K562 (cell line): ENCODE data around the gene CDKN2D. TPM values are rescaled to one million over a fixed set of nuclear protein-coding genes. Genes with fewer than 3 reads are reported as not detected.

ENCODE experiments used
- ATAC-seq: fragments of 200-7000 bp; cut with Tn5 transposase; 3 replicates; pipeline ENCODE4 v1.9.1; 2020; ENCODE audit warnings: moderate library complexity
- BruUV-seq: library from RNA; stranded (reverse); fragments of 400-500 nt; replicated peaks from 2 replicates; lab custom pipeline; 2021; lab: Mats Ljungman, UMichigan
- CTCF ChIA-PET: fragments of 300-600 bp; formaldehyde crosslinking; extraction: SDS; loops from one replicate; lab custom pipeline; 2021; ENCODE audit warnings: low intra/inter-chr PET ratio; lab: Yijun Ruan, JAX
- POLR2A ChIA-PET: fragments of 300-600, 350-650 bp; sonication (Branson Sonifier 250); formaldehyde crosslinking; extraction: SDS; loops from one replicate; lab custom pipeline; 2021; ENCODE audit warnings: antibody characterized with exemption, inconsistent platforms; lab: Yijun Ruan, JAX
- DNase-seq, 4 experiments: peaks; one replicate each; pipeline versions ENCODE4 v3.0.0 to v3.0.0-alpha.2; 2011 to 2018; ENCODE audit warnings: low spot score in 3 of 4, mixed read lengths in 3 of 4; ENCODE audit errors: extremely low read depth in 1 of 4
- FAIRE-seq: peaks from 2 replicates; lab custom pipeline; 2011; peaks lifted over from hg19 to GRCh38; lab: Jason Lieb, UNC
- H2AFZ ChIP-seq: 2 replicates; pipeline ENCODE4 v1.6.0; 2011; ENCODE audit warnings: low read depth, low read length, control low read depth, inconsistent platforms
- H3K27ac ChIP-seq: fragments of 200-600 bp; 3 replicates; pipeline ENCODE4 v1.8.0; 2011; ENCODE audit warnings: low read depth, mild to moderate bottlenecking, control low read depth, inconsistent platforms, low read length, moderate library complexity, mixed read lengths; ENCODE audit errors: extremely low read depth
- H3K27me3 ChIP-seq, 2 experiments: fragments of 300-600 bp in 1 of 2; 2 replicates in 1 of 2; 3 replicates in 1 of 2; pipeline versions ENCODE4 v1.6.0 to v1.8.0; 2011; ENCODE audit warnings: inconsistent platforms in 2 of 2, low read length in 2 of 2, mild to moderate bottlenecking in 1 of 2, mixed read lengths in 1 of 2, moderate library complexity in 1 of 2; ENCODE audit not compliant: control insufficient read depth in 2 of 2, insufficient read depth in 2 of 2
- H3K36me3 ChIP-seq: fragments of 300-600 bp; 3 replicates; pipeline ENCODE4 v1.8.0; 2011; ENCODE audit warnings: mild to moderate bottlenecking, low read length, inconsistent platforms; ENCODE audit not compliant: control insufficient read depth, insufficient read depth
- H3K4me1 ChIP-seq, 2 experiments: fragments of 200-600 bp in 1 of 2; replicated peaks in 1 of 2; 2 replicates in 1 of 2; 3 replicates in 1 of 2; pipeline versions ENCODE4 v1.5.1 to v1.8.0; 2011; ENCODE audit warnings: inconsistent platforms in 2 of 2, low read length in 2 of 2, mild to moderate bottlenecking in 1 of 2, mixed read lengths in 1 of 2, moderate library complexity in 1 of 2; ENCODE audit not compliant: control insufficient read depth in 2 of 2, insufficient read depth in 2 of 2
- H3K4me2 ChIP-seq: 2 replicates; pipeline ENCODE4 v1.6.1; 2011; ENCODE audit warnings: low read length, control low read depth, inconsistent platforms, mixed read lengths; ENCODE audit not compliant: insufficient read depth
- H3K4me3 ChIP-seq: fragments of 200-600 bp; sonication (generic), shearing (Covaris generic); 2 replicates; pipeline ENCODE4 v1.5.1; 2016; ENCODE audit warnings: control low read depth, inconsistent platforms
- H3K79me2 ChIP-seq: fragments of 200-600 bp; 3 replicates; pipeline ENCODE4 v1.8.0; 2011; ENCODE audit warnings: low read length, inconsistent platforms; ENCODE audit not compliant: control insufficient read depth, insufficient read depth
- H3K9ac ChIP-seq, 2 experiments: 2 replicates each; pipeline versions ENCODE4 v1.6.0 to v1.6.1; 2011; ENCODE audit warnings: low read depth in 2 of 2, low read length in 2 of 2, control low read depth in 1 of 2, inconsistent platforms in 1 of 2, mild to moderate bottlenecking in 1 of 2, mixed read lengths in 1 of 2; ENCODE audit not compliant: insufficient read depth in 1 of 2
- H3K9me1 ChIP-seq: one replicate; pipeline ENCODE4 v1.6.0; 2011; ENCODE audit warnings: inconsistent platforms, mild to moderate bottlenecking, low read length, moderate library complexity; ENCODE audit not compliant: control insufficient read depth, insufficient read depth
- H3K9me3 ChIP-seq: replicated peaks from 2 replicates; pipeline ENCODE4 v1.5.1; 2011; ENCODE audit warnings: low read depth, low read length, inconsistent platforms; ENCODE audit not compliant: control insufficient read depth, insufficient read depth
- H4K20me1 ChIP-seq: replicated peaks from 2 replicates; pipeline ENCODE4 v1.6.1; 2011; ENCODE audit warnings: low read length, inconsistent platforms, mixed read lengths; ENCODE audit not compliant: control insufficient read depth, insufficient read depth
- CSDE1 ChIP-seq, 2 experiments: fragments of 450-650 bp; IDR thresholded peaks; 2 replicates each; pipeline ENCODE4 v1.6.1; 2016; ENCODE audit warnings: mild to moderate bottlenecking in 1 of 2
- EGR1 ChIP-seq: fragments of 450-650 bp; conservative IDR thresholded peaks from 2 replicates; pipeline ENCODE4 v1.6.1; 2017; ENCODE audit warnings: mild to moderate bottlenecking
- ELF4 ChIP-seq: fragments of 450-650 bp; formaldehyde crosslinking; IDR thresholded peaks from 2 replicates; pipeline ENCODE4 v1.4.0; 2022; ENCODE audit warnings: missing genetic modification characterization
- MTF1 ChIP-seq: fragments of 250-450 bp; sonication (Bioruptor Pico); IDR thresholded peaks from 2 replicates; pipeline ENCODE4 v1.9.0; 2021; ENCODE audit warnings: moderate library complexity, mild to moderate bottlenecking, inconsistent platforms, borderline replicate concordance
- PCBP1 ChIP-seq: fragments of 200-400 bp; formaldehyde crosslinking; IDR thresholded peaks from 2 replicates; pipeline ENCODE4 v1.6.1; 2018; ENCODE audit warnings: mild to moderate bottlenecking, low read depth, low read length; ENCODE audit not compliant: poor library complexity, severe bottlenecking
- PPARD ChIP-seq: fragments of 250-450 bp; sonication (Bioruptor Pico); IDR thresholded peaks from 2 replicates; pipeline ENCODE4 v1.8.0; 2022; ENCODE audit warnings: inconsistent platforms, mild to moderate bottlenecking, moderate library complexity
- RFX1 ChIP-seq: fragments of 450-650 bp; IDR thresholded peaks from 2 replicates; pipeline ENCODE4 v1.6.1; 2016; ENCODE audit warnings: mild to moderate bottlenecking, moderate library complexity
- SRSF1 ChIP-seq: fragments of 200-400 bp; formaldehyde crosslinking; IDR thresholded peaks from 2 replicates; pipeline ENCODE4 v1.6.1; 2017; ENCODE audit warnings: mild to moderate bottlenecking, low read depth, low read length, moderate library complexity
- U2AF1 ChIP-seq: fragments of 200-400 bp; formaldehyde crosslinking; optimal IDR thresholded peaks from 2 replicates; pipeline ENCODE3; 2017; ENCODE audit warnings: mild to moderate bottlenecking, low read depth, low read length, moderate library complexity
- ZNF436 ChIP-seq: fragments of 250-450, 450-650 bp; sonication (Bioruptor Pico); formaldehyde crosslinking; IDR thresholded peaks from 2 replicates; pipeline ENCODE4 v1.7.0; 2020; ENCODE audit warnings: mild to moderate bottlenecking
- WGBS: fragments of 100-300 bp; shearing (Covaris generic); methylation state at CpG from one replicate; pipeline ENCODE4 v1.1.6; 2016; ENCODE audit warnings: low coverage, mixed read lengths; ENCODE audit not compliant: insufficient coverage; ENCODE audit errors: missing lambda C conversion rate; 5-methylcytosine and 5-hydroxymethylcytosine counted together
- in situ Hi-C: fragments of 300-500 bp; cut with MboI; formaldehyde crosslinking; loops from 4 replicates; pipeline ENCODE4 v1.15.0; 2018; ENCODE audit warnings: inconsistent platforms, mixed read lengths
- intact Hi-C: fragments of 100-400 bp; cut with micrococcal nuclease; formaldehyde crosslinking; loops from 2 replicates; pipeline ENCODE4 v1.14.2; 2022
- polyA plus RNA-seq, 8 experiments: library from polyadenylated mRNA; depleted of rRNA in 4 of 8; stranded (reverse) in 5 of 8; unstranded in 3 of 8; fragments of >200 nt; fragmentation: Nextera tagmentation in 2 of 8; fragmentation: Illumina TruSeq in 1 of 8; extraction: Ambion mirVana in 2 of 8; extraction: Trizol in 1 of 8; gene quantifications; 2 replicates each; pipeline versions ENCODE4 v1.2.1 to v1.2.3, GENCODE V29; 2011 to 2014; ENCODE audit warnings: inconsistent platforms in 1 of 8, missing spikeins in 1 of 8
- total RNA-seq, 7 experiments: library from RNA; depleted of rRNA in 6 of 7; stranded (reverse); fragments of >200 nt in 6 of 7; fragmentation: Illumina TruSeq in 2 of 7; extraction: Trizol in 2 of 7; gene quantifications; 2 replicates each; pipeline versions ENCODE4 v1.2.1 to v1.2.3, GENCODE V29; 2011 to 2021; ENCODE audit warnings: low replicate concordance in 1 of 7
- TF ChIP-seq, protein P1 (sequence below): fragments of 450-650 bp; IDR thresholded peaks from 2 replicates; pipeline ENCODE4 v1.6.1; 2016; ENCODE audit warnings: missing biosample characterization, missing genetic modification characterization
- TF ChIP-seq, protein P2 (sequence below): sonication (generic); formaldehyde crosslinking; IDR thresholded peaks from 2 replicates; pipeline ENCODE4 v1.8.0; 2022; ENCODE audit warnings: mild to moderate bottlenecking, missing genetic modification reagents
- TF ChIP-seq, protein P3 (sequence below): fragments of 250-450 bp; sonication (Bioruptor Pico); IDR thresholded peaks from 2 replicates; pipeline ENCODE4 v1.8.0; 2021; ENCODE audit warnings: moderate library complexity, mild to moderate bottlenecking, inconsistent platforms
- TF ChIP-seq, protein P4 (sequence below): fragments of 250-450 bp; sonication (Bioruptor Pico); IDR thresholded peaks from 2 replicates; pipeline ENCODE4 v1.5.0; 2021
- TF ChIP-seq, protein P5 (sequence below): fragments of 250-450 bp; sonication (Bioruptor Pico); IDR thresholded peaks from 2 replicates; pipeline ENCODE4 v1.8.0; 2022; ENCODE audit warnings: inconsistent platforms, mild to moderate bottlenecking, moderate library complexity, borderline replicate concordance

Gene CDKN2D
- total and polyA plus RNA-seq, 9 of the 15 experiments (the other 6 are each of a cell fraction or from before 2014, with no cell fraction given) = 0.41 to 8.2 (median 3.7) TPM

DNA sequence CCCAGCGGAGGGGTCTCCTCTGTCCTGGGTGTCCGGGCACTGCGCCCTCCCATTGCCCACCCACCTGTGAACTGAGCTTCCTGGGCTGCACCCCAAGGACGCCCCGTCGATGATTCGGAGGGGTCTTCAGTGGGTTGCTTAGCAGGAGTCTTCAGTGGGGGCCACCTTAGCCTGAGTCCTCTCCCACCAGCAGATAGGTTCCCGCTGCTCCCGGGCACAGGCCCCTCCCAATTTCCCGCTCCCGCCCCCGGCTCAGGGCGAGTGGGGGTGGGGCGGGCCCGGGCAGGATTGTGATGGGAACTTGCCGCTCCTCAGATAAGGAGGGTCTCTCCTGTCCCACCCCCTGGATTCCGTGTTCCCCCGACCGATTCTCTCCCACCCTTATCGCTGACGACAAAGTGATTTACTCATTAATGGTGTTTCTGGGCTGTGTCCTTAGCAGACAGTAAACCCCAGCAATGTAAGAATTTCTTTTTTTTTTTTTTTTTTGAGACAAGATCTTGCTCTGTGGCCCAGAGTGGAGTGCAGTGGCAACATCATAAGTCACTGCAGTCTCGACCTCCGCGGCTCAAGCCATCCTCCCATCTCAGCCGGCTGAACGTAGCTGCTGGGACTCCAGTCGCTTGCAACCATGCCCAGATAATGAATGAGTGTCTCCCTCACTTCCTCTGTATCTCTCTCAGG, 50.9 kb downstream of the CDKN2D start:
- Histone ChIP-seq H3K36me3 (no peaks in the 10 kb centered on the region), H3K4me1 (peaks cover 19 to 48% of the 10 kb centered on the region in 2 experiments; a peak in 4 of 5 replicates), H3K27me3 (peaks cover 0 to 16% of the 10 kb centered on the region in 2 experiments; a peak in 4 of 5 replicates), H3K27ac (no peak overlapping the region), H3K79me2 (no peaks in the 10 kb centered on the region), H3K9ac (peak overlapping the region in 1 of 2 experiments; percentile 86; a peak in 3 of 4 replicates), H3K4me2 (peak overlapping the region; percentile 49), H3K9me3 (no peaks in the 10 kb centered on the region), H3K9me1 (no peaks in the 10 kb centered on the region), H2AFZ (peak overlapping the region; percentile 69), H4K20me1 (no peaks in the 10 kb centered on the region; the same call in 1 of the 2 replicates), H3K4me3 (peak overlapping the region; percentile 30)
- in situ Hi-C loops (no loop called here), intact Hi-C loops (no loop called here)
- no TSS peak for BruUV-seq
- WGBS = 7% methylated on average over 21 of the region's 27 CpGs
- ATAC-seq = peak; percentile 78
- ChIA-PET POLR2A (interaction anchor here (0.6 kb wide), 2 partner anchors 9 to 47 kb away, joined by 3 to 5 read pairs; no protein-coding TSS in a partner anchor), CTCF (interaction anchor here (0.9 kb wide), 1 partner anchor 12 kb away, joined by 3 read pairs; no protein-coding TSS in a partner anchor)
- peak; percentile 86 for FAIRE-seq
- DNase-seq = peak; percentile 62 to 88 (median 76)
- TF ChIP-seq, protein P1, sequence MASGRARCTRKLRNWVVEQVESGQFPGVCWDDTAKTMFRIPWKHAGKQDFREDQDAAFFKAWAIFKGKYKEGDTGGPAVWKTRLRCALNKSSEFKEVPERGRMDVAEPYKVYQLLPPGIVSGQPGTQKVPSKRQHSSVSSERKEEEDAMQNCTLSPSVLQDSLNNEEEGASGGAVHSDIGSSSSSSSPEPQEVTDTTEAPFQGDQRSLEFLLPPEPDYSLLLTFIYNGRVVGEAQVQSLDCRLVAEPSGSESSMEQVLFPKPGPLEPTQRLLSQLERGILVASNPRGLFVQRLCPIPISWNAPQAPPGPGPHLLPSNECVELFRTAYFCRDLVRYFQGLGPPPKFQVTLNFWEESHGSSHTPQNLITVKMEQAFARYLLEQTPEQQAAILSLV (tag) = no peak
- TF ChIP-seq EGR1 (peak; percentile 81), SRSF1 (no peak), ZNF436 (CRISPR knock-in tag) (no peak), PCBP1 (no peak), RFX1 (no peak), PPARD (CRISPR knock-in tag) (no peak), U2AF1 (no peak), ELF4 (CRISPR knock-in tag) (no peak), MTF1 (no peak), CSDE1 (IDR thresholded peaks at IDR 0.05) (no peak)
- TF ChIP-seq, protein P2, sequence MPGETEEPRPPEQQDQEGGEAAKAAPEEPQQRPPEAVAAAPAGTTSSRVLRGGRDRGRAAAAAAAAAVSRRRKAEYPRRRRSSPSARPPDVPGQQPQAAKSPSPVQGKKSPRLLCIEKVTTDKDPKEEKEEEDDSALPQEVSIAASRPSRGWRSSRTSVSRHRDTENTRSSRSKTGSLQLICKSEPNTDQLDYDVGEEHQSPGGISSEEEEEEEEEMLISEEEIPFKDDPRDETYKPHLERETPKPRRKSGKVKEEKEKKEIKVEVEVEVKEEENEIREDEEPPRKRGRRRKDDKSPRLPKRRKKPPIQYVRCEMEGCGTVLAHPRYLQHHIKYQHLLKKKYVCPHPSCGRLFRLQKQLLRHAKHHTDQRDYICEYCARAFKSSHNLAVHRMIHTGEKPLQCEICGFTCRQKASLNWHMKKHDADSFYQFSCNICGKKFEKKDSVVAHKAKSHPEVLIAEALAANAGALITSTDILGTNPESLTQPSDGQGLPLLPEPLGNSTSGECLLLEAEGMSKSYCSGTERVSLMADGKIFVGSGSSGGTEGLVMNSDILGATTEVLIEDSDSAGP (CRISPR knock-in tag) = no peak
- TF ChIP-seq, protein P3, sequence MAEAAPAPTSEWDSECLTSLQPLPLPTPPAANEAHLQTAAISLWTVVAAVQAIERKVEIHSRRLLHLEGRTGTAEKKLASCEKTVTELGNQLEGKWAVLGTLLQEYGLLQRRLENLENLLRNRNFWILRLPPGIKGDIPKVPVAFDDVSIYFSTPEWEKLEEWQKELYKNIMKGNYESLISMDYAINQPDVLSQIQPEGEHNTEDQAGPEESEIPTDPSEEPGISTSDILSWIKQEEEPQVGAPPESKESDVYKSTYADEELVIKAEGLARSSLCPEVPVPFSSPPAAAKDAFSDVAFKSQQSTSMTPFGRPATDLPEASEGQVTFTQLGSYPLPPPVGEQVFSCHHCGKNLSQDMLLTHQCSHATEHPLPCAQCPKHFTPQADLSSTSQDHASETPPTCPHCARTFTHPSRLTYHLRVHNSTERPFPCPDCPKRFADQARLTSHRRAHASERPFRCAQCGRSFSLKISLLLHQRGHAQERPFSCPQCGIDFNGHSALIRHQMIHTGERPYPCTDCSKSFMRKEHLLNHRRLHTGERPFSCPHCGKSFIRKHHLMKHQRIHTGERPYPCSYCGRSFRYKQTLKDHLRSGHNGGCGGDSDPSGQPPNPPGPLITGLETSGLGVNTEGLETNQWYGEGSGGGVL (CRISPR knock-in tag) = no peak
- TF ChIP-seq, protein P4, sequence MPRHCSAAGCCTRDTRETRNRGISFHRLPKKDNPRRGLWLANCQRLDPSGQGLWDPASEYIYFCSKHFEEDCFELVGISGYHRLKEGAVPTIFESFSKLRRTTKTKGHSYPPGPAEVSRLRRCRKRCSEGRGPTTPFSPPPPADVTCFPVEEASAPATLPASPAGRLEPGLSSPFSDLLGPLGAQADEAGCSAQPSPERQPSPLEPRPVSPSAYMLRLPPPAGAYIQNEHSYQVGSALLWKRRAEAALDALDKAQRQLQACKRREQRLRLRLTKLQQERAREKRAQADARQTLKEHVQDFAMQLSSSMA (CRISPR knock-in tag) = no peak
- TF ChIP-seq, protein P5, sequence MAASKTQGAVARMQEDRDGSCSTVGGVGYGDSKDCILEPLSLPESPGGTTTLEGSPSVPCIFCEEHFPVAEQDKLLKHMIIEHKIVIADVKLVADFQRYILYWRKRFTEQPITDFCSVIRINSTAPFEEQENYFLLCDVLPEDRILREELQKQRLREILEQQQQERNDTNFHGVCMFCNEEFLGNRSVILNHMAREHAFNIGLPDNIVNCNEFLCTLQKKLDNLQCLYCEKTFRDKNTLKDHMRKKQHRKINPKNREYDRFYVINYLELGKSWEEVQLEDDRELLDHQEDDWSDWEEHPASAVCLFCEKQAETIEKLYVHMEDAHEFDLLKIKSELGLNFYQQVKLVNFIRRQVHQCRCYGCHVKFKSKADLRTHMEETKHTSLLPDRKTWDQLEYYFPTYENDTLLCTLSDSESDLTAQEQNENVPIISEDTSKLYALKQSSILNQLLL = no peak
